ENCODE results near the gene HSDL2. TPM values are rescaled to one million over a fixed set of nuclear protein-coding genes. Genes with fewer than 3 reads are reported as not detected.
"Not testable (repeated sequence)": the region's sequence is repeated elsewhere in the genome, so short reads cannot be mapped to it uniquely, and the experiment has no call there.

Gene HSDL2
- total RNA-seq, 2 experiments from 2014 or later, result 25.9 to 28.5 TPM

DNA sequence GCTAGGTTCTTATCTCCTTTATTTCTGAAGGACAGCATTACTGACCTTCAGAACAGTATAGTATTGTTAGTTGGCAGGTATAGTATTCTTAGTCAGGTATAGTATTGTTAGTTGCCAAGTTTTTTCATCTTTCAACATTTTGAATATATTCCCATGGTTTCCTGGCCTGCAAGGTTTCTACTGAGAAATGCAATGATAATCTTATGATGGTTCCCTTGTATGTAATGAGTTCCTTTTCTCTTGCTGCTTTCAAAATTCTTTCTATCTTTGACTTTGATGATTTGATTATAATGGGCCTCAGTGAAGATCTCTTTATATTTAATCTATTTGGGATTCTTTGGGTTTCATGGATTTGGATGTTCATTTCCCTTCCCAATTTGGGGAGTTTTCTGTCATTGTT lies 12.4 kb upstream of the HSDL2 start:
- H3K9me3 Mint-ChIP-seq, result peaks cover 26% of the 10 kb centered on the region
- CTCF ChIA-PET, result interaction anchor here (0.6 to 1.9 kb wide), 6 partner anchors 8 to 608 kb away, joined by 3 to 5 read pairs (median 3); no protein-coding TSS in a partner anchor
- H3K4me3 Mint-ChIP-seq, result no peak overlapping the region
- no peak for DNase-seq
- H3K36me3 Mint-ChIP-seq (ENCODE audit: low read depth), result peaks cover 2% of the 10 kb centered on the region
- no peak overlapping the region for H3K27ac Mint-ChIP-seq
- no peaks in the 10 kb centered on the region for H3K27me3 Mint-ChIP-seq (ENCODE audit: low read depth)
- intact Hi-C loops (cut with micrococcal nuclease), result no loop called here
- H3K4me1 Mint-ChIP-seq (ENCODE audit: low read depth), result no peaks in the 10 kb centered on the region

DNA sequence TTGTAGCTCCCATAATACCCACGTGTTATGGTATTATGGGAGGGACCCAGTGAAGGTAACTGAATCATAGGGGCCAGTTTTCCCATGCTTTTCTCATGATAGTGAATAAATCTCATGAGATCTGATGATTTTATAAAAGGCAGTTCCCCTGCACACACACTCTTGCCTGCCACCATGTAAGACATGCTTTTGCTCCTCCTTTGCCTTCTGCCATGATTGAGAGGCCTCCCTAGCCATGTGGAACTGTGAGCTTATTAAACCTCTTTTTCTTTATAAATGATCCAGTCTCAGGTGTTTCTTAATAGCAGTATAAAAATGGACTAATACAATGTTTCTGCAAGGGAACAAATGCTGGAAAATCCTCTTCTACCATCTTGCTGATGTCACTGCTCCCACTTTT lies 10.1 kb upstream of the HSDL2 start:
- CTCF ChIA-PET, result interaction anchor here (0.9 kb wide), 1 partner anchor 8 kb away, joined by 3 read pairs; no protein-coding TSS in a partner anchor
- no peak for DNase-seq
- Mint-ChIP-seq H3K27me3 (ENCODE audit: low read depth) (no peaks in the 10 kb centered on the region), H3K4me1 (ENCODE audit: low read depth) (no peaks in the 10 kb centered on the region), H3K36me3 (ENCODE audit: low read depth) (peaks cover 2% of the 10 kb centered on the region), H3K9me3 (peaks cover 26% of the 10 kb centered on the region), H3K27ac (no peak overlapping the region), H3K4me3 (no peak overlapping the region)
- intact Hi-C loops (cut with micrococcal nuclease), result no loop called here

DNA sequence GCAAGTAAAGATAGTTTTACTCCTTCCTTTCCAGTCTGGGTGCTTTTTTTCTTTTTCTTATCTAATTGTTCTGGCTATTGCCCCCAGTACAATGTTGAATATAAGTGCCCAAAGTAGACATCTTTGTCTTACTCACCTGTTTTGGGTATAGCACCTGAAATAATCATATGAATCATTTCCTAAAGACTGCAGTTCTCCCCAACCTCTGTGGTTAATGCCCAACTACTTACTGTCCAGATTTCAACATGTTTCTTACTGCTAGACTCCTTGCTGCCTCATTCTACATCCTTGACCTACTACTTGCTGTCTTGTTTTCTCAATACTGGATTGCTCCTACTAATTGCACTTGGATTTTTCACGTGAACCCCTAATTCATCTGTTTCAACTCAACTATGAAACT lies 8.8 kb upstream of the HSDL2 start:
- Mint-ChIP-seq H3K27me3 (ENCODE audit: low read depth) (no peaks in the 10 kb centered on the region), H3K9me3 (peaks cover 19% of the 10 kb centered on the region), H3K36me3 (ENCODE audit: low read depth) (peaks cover 2% of the 10 kb centered on the region), H3K4me3 (no peak overlapping the region), H3K4me1 (ENCODE audit: low read depth) (no peaks in the 10 kb centered on the region), H3K27ac (no peak overlapping the region)
- CTCF ChIA-PET, result interaction anchor here (0.6 to 0.9 kb wide), 4 partner anchors 9 to 333 kb away, joined by 3 read pairs; partner anchors contain the start of gene KIAA1958
- no peak for DNase-seq
- intact Hi-C loops (cut with micrococcal nuclease), result no loop called here

- peaks cover 17% of the 10 kb centered on the region for H3K4me1 Mint-ChIP-seq (ENCODE audit: low read depth)
- H3K27ac Mint-ChIP-seq; H3K27me3 Mint-ChIP-seq (ENCODE audit: low read depth); H3K36me3 Mint-ChIP-seq (ENCODE audit: low read depth); CTCF ChIA-PET; DNase-seq; intact Hi-C loops (cut with micrococcal nuclease); H3K4me3 Mint-ChIP-seq: not testable (repeated sequence)
- H3K9me3 Mint-ChIP-seq, result peaks cover 11% of the 10 kb centered on the region
Measured at GRCh38 chr9:112373666-112374065, 6.2 kb upstream of the HSDL2 start.

GRCh38 chr9:112374232-112374631 lies 5.7 kb upstream of the HSDL2 start:
- H3K4me3 Mint-ChIP-seq; H3K27me3 Mint-ChIP-seq (ENCODE audit: low read depth); CTCF ChIA-PET; H3K27ac Mint-ChIP-seq; H3K36me3 Mint-ChIP-seq (ENCODE audit: low read depth); DNase-seq; intact Hi-C loops (cut with micrococcal nuclease): not testable (repeated sequence)
- Mint-ChIP-seq H3K9me3 (peaks cover 11% of the 10 kb centered on the region), H3K4me1 (ENCODE audit: low read depth) (peaks cover 22% of the 10 kb centered on the region)

DNA sequence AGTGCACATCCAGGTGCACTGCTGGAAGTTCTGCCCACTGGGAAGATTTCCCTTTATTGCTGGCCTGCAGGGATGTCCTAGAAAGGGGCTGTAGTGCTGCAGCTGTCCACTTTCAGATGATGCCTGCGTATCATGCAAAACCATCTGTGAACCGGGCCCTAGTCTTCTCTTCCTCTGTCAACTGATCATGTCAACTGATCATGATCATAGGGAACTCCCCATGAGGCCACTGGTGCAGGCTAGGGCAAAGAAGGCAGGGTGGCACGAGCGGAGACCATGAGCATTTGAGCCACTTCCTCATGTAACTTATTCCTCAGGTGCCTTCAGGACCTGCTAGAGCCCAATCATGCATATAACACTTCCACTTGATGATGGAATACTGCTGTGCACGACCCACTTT lies 4.5 kb upstream of the HSDL2 start:
- Mint-ChIP-seq H3K27ac (no peak overlapping the region), H3K9me3 (peaks cover 3% of the 10 kb centered on the region), H3K27me3 (ENCODE audit: low read depth) (no peaks in the 10 kb centered on the region), H3K4me3 (no peak overlapping the region), H3K36me3 (ENCODE audit: low read depth) (no peaks in the 10 kb centered on the region), H3K4me1 (ENCODE audit: low read depth) (peaks cover 22% of the 10 kb centered on the region)
- CTCF ChIA-PET, result no interaction called here
- intact Hi-C loops (cut with micrococcal nuclease), result loop anchor here (5.0 kb wide), 2 partner anchors 232 to 777 kb away; partner anchors contain the start of gene SLC31A2
- no peak for DNase-seq

- Mint-ChIP-seq H3K9me3 (no peaks in the 10 kb centered on the region), H3K4me3 (no peak overlapping the region), H3K27ac (no peak overlapping the region), H3K27me3 (ENCODE audit: low read depth) (no peaks in the 10 kb centered on the region), H3K36me3 (ENCODE audit: low read depth) (no peaks in the 10 kb centered on the region), H3K4me1 (ENCODE audit: low read depth) (peaks cover 33% of the 10 kb centered on the region)
- CTCF ChIA-PET, result interaction anchor here (0.6 to 3.7 kb wide), 3 partner anchors 11 to 280 kb away, joined by 5 to 24 read pairs (median 20); no protein-coding TSS in a partner anchor
- no peak for DNase-seq
- intact Hi-C loops (cut with micrococcal nuclease), result loop anchor here (5.0 kb wide), 2 partner anchors 230 to 775 kb away; partner anchors contain the start of gene SLC31A2
Measured at GRCh38 chr9:112377087-112377486, 2.8 kb upstream of the HSDL2 start.

GRCh38 chr9:112377684-112378327 lies 2.1 kb upstream of the HSDL2 start:
- Mint-ChIP-seq H3K9me3 (no peaks in the 10 kb centered on the region), H3K27ac (no peak overlapping the region)

GRCh38 chr9:112378328-112379176 lies 1.4 kb upstream of the HSDL2 start:
- DNase-seq, result peak; percentile 31
- H3K4me1 Mint-ChIP-seq (ENCODE audit: low read depth), result peaks cover 39% of the 10 kb centered on the region

More at GRCh38 chr9:112377684-112378327, 2.1 kb upstream of the HSDL2 start:
- intact Hi-C loops (cut with micrococcal nuclease), result loop anchor here (2.0 to 5.0 kb wide), 5 partner anchors 203 to 774 kb away; partner anchors contain the start of genes DNAJC25, SLC31A2 and SUSD1
- peaks cover 37% of the 10 kb centered on the region for H3K4me1 Mint-ChIP-seq (ENCODE audit: low read depth)
- no peaks in the 10 kb centered on the region for H3K27me3 Mint-ChIP-seq (ENCODE audit: low read depth)
- H3K4me3 Mint-ChIP-seq, result peak overlapping the region; percentile 9
- CTCF ChIA-PET, result interaction anchor here (3.1 to 3.7 kb wide), 2 partner anchors 16 to 281 kb away, joined by 20 to 24 read pairs; no protein-coding TSS in a partner anchor
- no peaks in the 10 kb centered on the region for H3K36me3 Mint-ChIP-seq (ENCODE audit: low read depth)
- no peak for DNase-seq

DNA sequence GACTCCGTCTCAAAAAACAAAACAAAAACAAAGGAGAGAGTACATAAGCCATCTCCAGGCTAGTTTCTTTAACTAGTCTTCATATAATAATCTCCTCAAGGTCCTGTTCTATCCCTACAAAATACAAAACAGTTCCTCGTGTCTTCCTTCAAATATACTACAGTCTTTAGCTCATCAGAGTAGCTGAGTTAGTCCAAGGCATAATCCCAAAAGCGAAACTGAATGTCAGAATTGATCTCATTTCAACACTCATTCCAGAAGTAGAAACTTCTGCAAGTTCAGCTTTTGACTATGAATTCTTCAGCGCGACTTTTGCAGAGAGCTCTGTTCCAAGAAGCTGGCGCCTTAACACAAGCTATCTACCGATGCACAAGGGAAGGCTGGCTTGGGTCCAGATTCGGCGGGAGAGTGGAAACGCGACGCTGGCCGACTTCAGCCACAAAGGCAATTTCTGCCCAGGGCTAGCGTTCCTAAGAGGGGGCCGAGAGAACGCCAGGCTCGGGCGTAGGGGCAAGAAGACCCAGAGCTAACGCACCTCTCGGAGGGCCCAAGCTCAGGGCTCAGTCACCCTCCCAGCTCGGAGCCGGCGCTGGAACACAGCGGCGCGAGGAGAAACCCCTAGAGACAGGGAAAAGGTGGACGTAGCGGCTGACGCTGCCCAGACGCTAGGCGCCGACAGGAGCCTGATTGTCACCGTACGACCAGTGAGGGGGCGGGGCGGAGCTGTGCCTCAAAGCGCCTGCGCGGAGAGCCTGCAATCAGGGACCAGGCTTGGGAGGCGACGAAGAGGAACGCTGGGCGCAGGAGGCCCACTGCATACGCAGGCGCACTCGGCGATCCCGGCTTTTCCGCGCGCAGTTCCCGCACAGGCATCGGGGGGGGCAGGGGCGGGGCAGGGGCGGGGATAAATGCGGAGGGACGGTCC lies 469 bp upstream of the HSDL2 start:
- intact Hi-C loops (cut with micrococcal nuclease), result loop anchor here (1.0 to 5.0 kb wide), 16 partner anchors 19 to 842 kb away; partner anchors contain the start of genes DNAJC25, FKBP15, GNG10 and INIP
- no peaks in the 10 kb centered on the region for H3K36me3 Mint-ChIP-seq (ENCODE audit: low read depth)
- peak overlapping the region; percentile 100 for H3K4me3 Mint-ChIP-seq
- CTCF ChIA-PET, result interaction anchor here (0.7 to 3.7 kb wide), 10 partner anchors 17 to 620 kb away, joined by 3 to 24 read pairs (median 4); partner anchors contain the start of genes INIP, KIAA1958 and PTBP3
- no peaks in the 10 kb centered on the region for H3K9me3 Mint-ChIP-seq
- H3K4me1 Mint-ChIP-seq (ENCODE audit: low read depth), result peaks cover 39% of the 10 kb centered on the region
- H3K27me3 Mint-ChIP-seq (ENCODE audit: low read depth), result no peaks in the 10 kb centered on the region
- peak; percentile 99 for DNase-seq
- peak overlapping the region; percentile 99 for H3K27ac Mint-ChIP-seq

More at GRCh38 chr9:112378328-112379176, 1.4 kb upstream of the HSDL2 start:
- no peaks in the 10 kb centered on the region for H3K9me3 Mint-ChIP-seq
- intact Hi-C loops (cut with micrococcal nuclease), result loop anchor here (1.0 to 5.0 kb wide), 13 partner anchors 18 to 774 kb away; partner anchors contain the start of genes DNAJC25, INIP, KIAA1958 and PTBP3
- H3K27ac Mint-ChIP-seq, result peak overlapping the region; percentile 99
- H3K27me3 Mint-ChIP-seq (ENCODE audit: low read depth), result no peaks in the 10 kb centered on the region
- H3K4me3 Mint-ChIP-seq, result peak overlapping the region; percentile 100
- H3K36me3 Mint-ChIP-seq (ENCODE audit: low read depth), result no peaks in the 10 kb centered on the region
- CTCF ChIA-PET, result interaction anchor here (0.9 to 3.7 kb wide), 8 partner anchors 16 to 620 kb away, joined by 3 to 24 read pairs (median 6); partner anchors contain the start of gene INIP

- H3K4me1 Mint-ChIP-seq (ENCODE audit: low read depth), result peaks cover 39% of the 10 kb centered on the region
- DNase-seq, result peak; percentile 28
- H3K27ac Mint-ChIP-seq, result peak overlapping the region; percentile 99
- CTCF ChIA-PET, result interaction anchor here (0.6 to 2.4 kb wide), 3 partner anchors 90 to 412 kb away, joined by 3 to 7 read pairs (median 3); no protein-coding TSS in a partner anchor
- no peaks in the 10 kb centered on the region for H3K27me3 Mint-ChIP-seq (ENCODE audit: low read depth)
- H3K9me3 Mint-ChIP-seq, result no peaks in the 10 kb centered on the region
- intact Hi-C loops (cut with micrococcal nuclease), result loop anchor here (1.0 to 5.0 kb wide), 3 partner anchors 412 to 840 kb away; partner anchors contain the start of genes FKBP15, GNG10 and SLC31A1
- H3K4me3 Mint-ChIP-seq, result peak overlapping the region; percentile 100
- no peaks in the 10 kb centered on the region for H3K36me3 Mint-ChIP-seq (ENCODE audit: low read depth)
Measured at GRCh38 chr9:112380825-112381221, 915 bp downstream of the HSDL2 start.

Measured in activated naive CD4-positive, alpha-beta T cell treated with anti-CD3 and anti-CD28 coated beads for 36 hours (primary cell).